Stomach smooth muscle (tissue), 2 donors: ENCODE data around the gene USP17L12.
"Not testable (repeated sequence)": the region's sequence is repeated elsewhere in the genome, so short reads cannot be mapped to it uniquely, and the experiment has no call there.

Experiments
- H3K27ac ChIP-seq: one replicate; pipeline ENCODE4 v1.7.0; 2013; ENCODE audit warnings: mild to moderate bottlenecking, low read length, inconsistent platforms
- H3K27me3 ChIP-seq, 2 donors: one replicate each; pipeline ENCODE4 v1.7.0; 2013; ENCODE audit warnings: low read length in 2 of 2; ENCODE audit not compliant: insufficient read depth in 2 of 2, control insufficient read depth in 1 of 2
- H3K36me3 ChIP-seq, 2 donors: one replicate each; pipeline ENCODE4 v1.7.0; 2013; ENCODE audit warnings: low read length in 2 of 2; ENCODE audit not compliant: control insufficient read depth in 2 of 2, insufficient read depth in 2 of 2
- H3K4me1 ChIP-seq: one replicate; pipeline ENCODE4 v1.7.0; 2013; ENCODE audit warnings: low read length; ENCODE audit not compliant: control insufficient read depth, insufficient read depth
- H3K4me3 ChIP-seq, 2 donors: one replicate each; pipeline ENCODE4 v1.7.0; 2013; ENCODE audit warnings: low read length in 2 of 2
- H3K9ac ChIP-seq, 2 donors: one replicate each; pipeline ENCODE4 v1.7.0; 2013; ENCODE audit warnings: low read length in 2 of 2, mild to moderate bottlenecking in 1 of 2
- H3K9me3 ChIP-seq, 2 donors: one replicate each; pipeline ENCODE4 v1.7.0; 2013; ENCODE audit warnings: low read length in 2 of 2; ENCODE audit not compliant: control insufficient read depth in 2 of 2
- donor health status: healthy.
- donor health status: Pancreatic carcinoma.

USP17L12 gene, protein sequence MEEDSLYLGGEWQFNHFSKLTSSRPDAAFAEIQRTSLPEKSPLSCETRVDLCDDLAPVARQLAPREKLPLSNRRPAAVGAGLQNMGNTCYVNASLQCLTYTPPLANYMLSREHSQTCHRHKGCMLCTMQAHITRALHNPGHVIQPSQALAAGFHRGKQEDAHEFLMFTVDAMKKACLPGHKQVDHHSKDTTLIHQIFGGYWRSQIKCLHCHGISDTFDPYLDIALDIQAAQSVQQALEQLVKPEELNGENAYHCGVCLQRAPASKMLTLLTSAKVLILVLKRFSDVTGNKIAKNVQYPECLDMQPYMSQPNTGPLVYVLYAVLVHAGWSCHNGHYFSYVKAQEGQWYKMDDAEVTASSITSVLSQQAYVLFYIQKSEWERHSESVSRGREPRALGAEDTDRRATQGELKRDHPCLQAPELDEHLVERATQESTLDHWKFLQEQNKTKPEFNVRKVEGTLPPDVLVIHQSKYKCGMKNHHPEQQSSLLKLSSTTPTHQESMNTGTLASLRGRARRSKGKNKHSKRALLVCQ

GRCh38 chr4:9219852-9220251 lies at the start of gene USP17L12:
Gene USP17L12 (plus strand): TSS chr4:9220152. CDS start chr4:9220152, 0 bp downstream.
- H3K27ac ChIP-seq, H3K9ac ChIP-seq, H3K9me3 ChIP-seq, H3K27me3 ChIP-seq, H3K4me3 ChIP-seq, H3K4me1 ChIP-seq, H3K36me3 ChIP-seq: not testable (repeated sequence)

- H3K36me3 ChIP-seq, H3K4me3 ChIP-seq, H3K4me1 ChIP-seq, H3K9me3 ChIP-seq, H3K27me3 ChIP-seq, H3K27ac ChIP-seq, H3K9ac ChIP-seq: not testable (repeated sequence)
Observed at GRCh38 chr4:9210357-9210756, 9.6 kb upstream of the USP17L12 start, which contains the start of gene USP17L10. Gene USP17L10 (plus strand): TSS chr4:9210657. CDS start chr4:9210657, 0 bp downstream.

DNA sequence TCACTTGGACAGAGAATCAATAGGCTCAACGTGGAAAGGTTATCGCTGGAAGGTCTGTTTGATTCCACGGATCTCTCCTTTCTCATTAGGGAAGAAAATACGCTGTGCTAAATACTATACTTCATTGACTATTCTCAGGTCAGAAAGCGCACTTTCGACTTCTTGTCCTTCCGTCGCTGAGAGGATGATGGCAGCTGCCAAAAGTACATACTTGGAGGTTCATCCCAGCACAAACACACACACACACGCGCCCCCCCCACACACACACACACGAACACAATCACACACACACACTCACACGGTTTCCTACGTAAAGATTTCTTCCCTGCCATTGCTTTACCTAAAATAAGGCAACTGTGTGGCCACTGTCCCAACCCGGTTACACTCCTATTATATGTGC lies 5.3 kb upstream of the USP17L12 start:
- H3K9ac ChIP-seq, H3K9me3 ChIP-seq, H3K27ac ChIP-seq, H3K4me1 ChIP-seq, H3K36me3 ChIP-seq, H3K27me3 ChIP-seq, H3K4me3 ChIP-seq: not testable (repeated sequence)

DNA sequence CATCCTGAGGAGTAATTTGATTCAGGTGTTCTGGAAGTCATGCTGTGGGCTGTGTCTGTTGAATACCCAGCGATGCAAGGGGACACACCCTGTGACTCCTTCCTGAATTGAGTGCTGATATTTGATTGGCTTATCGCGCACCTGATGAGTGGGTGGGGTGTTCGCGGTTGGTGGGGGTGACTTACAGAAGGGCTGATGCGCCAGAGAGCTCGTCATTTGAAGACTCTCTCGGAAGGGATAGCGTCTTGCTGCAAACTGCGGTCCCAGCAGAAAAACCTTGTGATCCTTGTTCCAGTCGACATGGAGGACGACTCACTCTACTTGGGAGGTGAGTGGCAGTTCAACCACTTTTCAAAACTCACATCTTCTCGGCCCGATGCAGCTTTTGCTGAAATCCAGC lies 4.8 kb upstream of the USP17L12 start, which contains the start of gene USP17L11:
USP17L11 (plus strand) TSS at position 301 of the 400 bp plus-strand sequence; CDS start at position 301, 0 bp downstream.
- H3K4me1 ChIP-seq, H3K36me3 ChIP-seq: not testable (repeated sequence)

DNA sequence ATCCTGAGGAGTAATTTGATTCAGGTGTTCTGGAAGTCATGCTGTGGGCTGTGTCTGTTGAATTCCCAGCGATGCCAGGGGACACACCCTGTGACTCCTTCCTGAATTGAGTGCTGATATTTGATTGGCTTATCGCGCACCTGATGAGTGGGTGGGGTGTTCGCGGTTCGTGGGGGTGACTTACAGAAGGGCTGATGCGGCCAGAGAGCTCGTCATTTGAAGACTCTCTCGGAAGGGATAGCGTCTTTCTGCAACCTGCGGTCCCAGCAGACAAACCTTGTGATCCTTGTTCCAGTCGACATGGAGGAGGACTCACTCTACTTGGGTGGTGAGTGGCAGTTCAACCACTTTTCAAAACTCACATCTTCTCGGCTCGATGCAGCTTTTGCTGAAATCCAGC lies 4.6 kb downstream of the USP17L12 start, which contains the start of gene USP17L13:
USP17L13 (plus strand) TSS at position 301 of the 400 bp plus-strand sequence; CDS start at position 301, 0 bp downstream.
- H3K27ac ChIP-seq, H3K27me3 ChIP-seq, H3K9me3 ChIP-seq, H3K36me3 ChIP-seq, H3K9ac ChIP-seq, H3K4me3 ChIP-seq, H3K4me1 ChIP-seq: not testable (repeated sequence)

More for the DNA sequence above, 4.8 kb upstream of the USP17L12 start, which contains the start of gene USP17L11:
- not testable (repeated sequence) for H3K9ac ChIP-seq, H3K27me3 ChIP-seq, H3K4me3 ChIP-seq, H3K9me3 ChIP-seq, H3K27ac ChIP-seq

DNA sequence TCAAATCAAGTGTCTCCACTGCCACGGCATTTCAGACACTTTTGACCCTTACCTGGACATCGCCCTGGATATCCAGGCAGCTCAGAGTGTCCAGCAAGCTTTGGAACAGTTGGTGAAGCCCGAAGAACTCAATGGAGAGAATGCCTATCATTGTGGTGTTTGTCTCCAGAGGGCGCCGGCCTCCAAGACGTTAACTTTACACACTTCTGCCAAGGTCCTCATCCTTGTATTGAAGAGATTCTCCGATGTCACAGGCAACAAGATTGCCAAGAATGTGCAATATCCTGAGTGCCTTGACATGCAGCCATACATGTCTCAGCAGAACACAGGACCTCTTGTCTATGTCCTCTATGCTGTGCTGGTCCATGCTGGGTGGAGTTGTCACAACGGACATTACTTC lies 10.3 kb downstream of the USP17L12 start:
- H3K9me3 ChIP-seq, H3K27ac ChIP-seq, H3K4me3 ChIP-seq, H3K4me1 ChIP-seq, H3K9ac ChIP-seq, H3K36me3 ChIP-seq, H3K27me3 ChIP-seq: not testable (repeated sequence)

DNA sequence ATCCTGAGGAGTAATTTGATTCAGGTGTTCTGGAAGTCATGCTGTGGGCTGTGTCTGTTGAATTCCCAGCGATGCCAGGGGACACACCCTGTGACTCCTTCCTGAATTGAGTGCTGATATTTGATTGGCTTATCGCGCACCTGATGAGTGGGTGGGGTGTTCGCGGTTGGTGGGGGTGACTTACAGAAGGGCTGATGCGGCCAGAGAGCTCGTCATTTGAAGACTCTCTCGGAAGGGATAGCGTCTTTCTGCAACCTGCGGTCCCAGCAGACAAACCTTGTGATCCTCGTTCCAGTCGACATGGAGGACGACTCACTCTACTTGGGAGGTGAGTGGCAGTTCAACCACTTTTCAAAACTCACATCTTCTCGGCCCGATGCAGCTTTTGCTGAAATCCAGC lies 14.1 kb downstream of the USP17L12 start, which contains the start of gene USP17L15:
USP17L15 (plus strand) TSS at position 301 of the 400 bp plus-strand sequence; CDS start at position 301, 0 bp downstream.
- not testable (repeated sequence) for H3K4me3 ChIP-seq, H3K27me3 ChIP-seq, H3K9ac ChIP-seq, H3K36me3 ChIP-seq, H3K27ac ChIP-seq, H3K4me1 ChIP-seq, H3K9me3 ChIP-seq

GRCh38 chr4:9238461-9238860 lies 18.5 kb downstream of the USP17L12 start:
- not testable (repeated sequence) for H3K36me3 ChIP-seq, H3K4me3 ChIP-seq, H3K9ac ChIP-seq, H3K9me3 ChIP-seq, H3K27ac ChIP-seq, H3K27me3 ChIP-seq, H3K4me1 ChIP-seq

DNA sequence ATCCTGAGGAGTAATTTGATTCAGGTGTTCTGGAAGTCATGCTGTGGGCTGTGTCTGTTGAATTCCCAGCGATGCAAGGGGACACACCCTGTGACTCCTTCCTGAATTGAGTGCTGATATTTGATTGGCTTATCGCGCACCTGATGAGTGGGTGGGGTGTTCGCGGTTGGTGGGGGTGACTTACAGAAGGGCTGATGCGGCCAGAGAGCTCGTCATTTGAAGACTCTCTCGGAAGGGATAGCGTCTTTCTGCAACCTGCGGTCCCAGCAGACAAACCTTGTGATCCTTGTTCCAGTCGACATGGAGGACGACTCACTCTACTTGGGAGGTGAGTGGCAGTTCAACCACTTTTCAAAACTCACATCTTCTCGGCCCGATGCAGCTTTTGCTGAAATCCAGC lies 23.6 kb downstream of the USP17L12 start, which contains the start of gene USP17L17:
USP17L17 (plus strand) TSS at position 301 of the 400 bp plus-strand sequence; CDS start at position 301, 0 bp downstream.
- not testable (repeated sequence) for H3K36me3 ChIP-seq, H3K4me1 ChIP-seq

GRCh38 chr4:9247953-9248680 lies 28.2 kb downstream of the USP17L12 start, which contains the start of gene USP17L18:
Gene USP17L18 (plus strand): TSS chr4:9248630. CDS start chr4:9248630, 0 bp downstream.
- H3K27me3 ChIP-seq, H3K27ac ChIP-seq, H3K9me3 ChIP-seq, H3K4me1 ChIP-seq, H3K36me3 ChIP-seq, H3K4me3 ChIP-seq, H3K9ac ChIP-seq: not testable (repeated sequence)

More for the DNA sequence above, 23.6 kb downstream of the USP17L12 start, which contains the start of gene USP17L17:
- H3K27ac ChIP-seq, H3K27me3 ChIP-seq, H3K9me3 ChIP-seq, H3K4me3 ChIP-seq, H3K9ac ChIP-seq: not testable (repeated sequence)
